Hindlimb muscle (tissue), 1 donor: ENCODE data around the gene GDPD1. TPM values are rescaled to one million over a fixed set of nuclear protein-coding genes. Genes with fewer than 3 reads are reported as not detected.
A peak's percentile ranks its signal among the peaks of the same experiment; 100 is the strongest.
"Not testable (repeated sequence)": the region's sequence is repeated elsewhere in the genome, so short reads cannot be mapped to it uniquely, and the experiment has no call there.

Experiments used
- DNase-seq: peaks from one replicate; pipeline ENCODE4 v3.0.0-alpha.2; 2013
- polyA plus RNA-seq: library from polyadenylated mRNA; unstranded; fragments of 120-200 nt; gene quantifications from one replicate; pipeline ENCODE4 v1.2.1, GENCODE V29; 2013; ENCODE audit not compliant: insufficient read length

The GDPD1 gene
- polyA plus RNA-seq: 1.8 TPM

- peak; percentile 95 for DNase-seq
Observed at GRCh38 chr17:59220328-59221158, at the start of gene GDPD1. GDPD1 (plus strand) TSS chr17:59220511; CDS start chr17:59220610, 99 bp downstream.

GRCh38 chr17:59172436-59173004 lies 47.8 kb upstream of the GDPD1 start:
- DNase-seq: no peak

- DNase-seq: no peak
Observed at GRCh38 chr17:59174671-59175070, 45.6 kb upstream of the GDPD1 start.

- DNase-seq: no peak
Observed at GRCh38 chr17:59175076-59175475, 45.2 kb upstream of the GDPD1 start.

GRCh38 chr17:59178266-59178985 lies 41.9 kb upstream of the GDPD1 start:
- DNase-seq: no peak

GRCh38 chr17:59179601-59180000 lies 40.7 kb upstream of the GDPD1 start:
- not testable (repeated sequence) for DNase-seq

- DNase-seq: no peak
Observed at GRCh38 chr17:59180626-59181025, 39.7 kb upstream of the GDPD1 start.

GRCh38 chr17:59181481-59181880 lies 38.8 kb upstream of the GDPD1 start:
- no peak for DNase-seq

- DNase-seq: no peak
Observed at GRCh38 chr17:59185997-59186396, 34.3 kb upstream of the GDPD1 start.

GRCh38 chr17:59186850-59187249 lies 33.5 kb upstream of the GDPD1 start:
- DNase-seq: no peak

GRCh38 chr17:59190806-59191205 lies 29.5 kb upstream of the GDPD1 start:
- no peak for DNase-seq

- DNase-seq: no peak
Observed at GRCh38 chr17:59193336-59193862, 26.9 kb upstream of the GDPD1 start.

- no peak for DNase-seq
Observed at GRCh38 chr17:59199398-59199797, 20.9 kb upstream of the GDPD1 start.

- no peak for DNase-seq
Observed at GRCh38 chr17:59202320-59202719, 18.0 kb upstream of the GDPD1 start.

GRCh38 chr17:59219370-59219769 lies 941 bp upstream of the GDPD1 start:
- no peak for DNase-seq

GRCh38 chr17:59219992-59220327 lies 351 bp upstream of the GDPD1 start:
- no peak for DNase-seq

GRCh38 chr17:59221159-59221847 lies 992 bp downstream of the GDPD1 start:
- DNase-seq: peak; percentile 4

- no peak for DNase-seq
Observed at GRCh38 chr17:59223813-59224212, 3.5 kb downstream of the GDPD1 start.

- DNase-seq: not testable (repeated sequence)
Observed at GRCh38 chr17:59228588-59228987, 8.3 kb downstream of the GDPD1 start.

- no peak for DNase-seq
Observed at GRCh38 chr17:59230764-59231163, 10.5 kb downstream of the GDPD1 start.

- DNase-seq: no peak
Observed at GRCh38 chr17:59234631-59235030, 14.3 kb downstream of the GDPD1 start.

- no peak for DNase-seq
Observed at GRCh38 chr17:59238906-59239305, 18.6 kb downstream of the GDPD1 start.

GRCh38 chr17:59244081-59244480 lies 23.8 kb downstream of the GDPD1 start:
- DNase-seq: no peak
